Activated naive CD8-positive, alpha-beta T cell (primary cell): ENCODE results near the gene RCC1.
"Not testable (repeated sequence)": the region's sequence is repeated elsewhere in the genome, so short reads cannot be mapped to it uniquely, and the experiment has no call there.

Experiments used
- H3K27ac Mint-ChIP-seq: one replicate; pipeline ENCODE4 v1.8.0; 2021; ENCODE audit warnings: mixed read lengths
- H3K27me3 Mint-ChIP-seq: one replicate; pipeline ENCODE4 v1.8.0; 2021; ENCODE audit warnings: mixed read lengths
- H3K36me3 Mint-ChIP-seq: one replicate; pipeline ENCODE4 v1.8.0; 2021; ENCODE audit warnings: mixed read lengths
- H3K4me1 Mint-ChIP-seq: one replicate; pipeline ENCODE4 v1.8.0; 2021; ENCODE audit warnings: low read depth, mixed read lengths
- H3K4me3 Mint-ChIP-seq: one replicate; pipeline ENCODE4 v1.8.0; 2021; ENCODE audit warnings: mild to moderate bottlenecking, mixed read lengths
- H3K9me3 Mint-ChIP-seq: one replicate; pipeline ENCODE4 v1.8.0; 2021; ENCODE audit warnings: low read depth, mixed read lengths

RCC1 gene

DNA sequence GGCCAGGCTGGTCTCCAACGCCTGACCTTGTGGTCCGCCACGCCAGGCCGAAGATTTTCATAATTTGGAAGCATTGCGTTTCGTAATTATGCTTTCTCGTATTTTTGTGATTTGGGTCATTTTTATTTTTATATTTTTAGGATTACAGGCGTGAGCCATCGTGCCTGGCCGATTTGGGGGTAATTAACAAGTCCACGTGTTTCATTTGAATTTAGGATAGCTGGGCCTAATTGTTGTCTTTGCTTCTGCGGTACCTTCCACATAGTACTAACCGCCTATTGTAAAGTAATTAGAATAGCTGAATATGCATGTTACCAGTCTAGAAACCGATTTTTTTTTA lies 1.0 kb downstream of the RCC1 start:
- H3K27ac Mint-ChIP-seq = peak overlapping the region; percentile 99

DNA sequence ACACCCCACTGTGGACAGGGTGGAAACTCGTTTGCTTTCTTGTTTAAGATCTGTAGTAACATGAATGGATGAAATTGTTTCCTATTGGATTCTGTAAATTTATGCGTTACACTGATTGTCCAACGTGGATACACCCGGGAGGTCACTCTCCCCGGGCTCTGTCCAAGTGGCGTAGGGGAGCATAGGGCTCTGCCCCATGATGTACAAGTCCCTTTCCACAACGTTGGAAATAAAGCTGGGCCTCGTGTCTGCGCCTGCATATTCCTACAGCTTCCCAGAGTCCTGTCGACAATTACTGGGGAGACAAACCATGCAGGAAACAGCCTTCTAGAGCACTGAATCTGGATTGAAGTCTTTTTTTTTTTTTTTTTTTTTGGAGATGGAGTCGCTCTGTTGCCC lies 1.4 kb downstream of the RCC1 start:
- Mint-ChIP-seq H3K27ac (peak overlapping the region; percentile 99), H3K27me3 (no peaks in the 10 kb centered on the region), H3K4me1 (peaks cover 33% of the 10 kb centered on the region), H3K4me3 (peak overlapping the region; percentile 97), H3K9me3 (no peaks in the 10 kb centered on the region), H3K36me3 (peaks cover 30% of the 10 kb centered on the region)

More for the DNA sequence above, 1.0 kb downstream of the RCC1 start:
- peak overlapping the region; percentile 97 for H3K4me3 Mint-ChIP-seq
- H3K4me1 Mint-ChIP-seq = peaks cover 31% of the 10 kb centered on the region
- H3K9me3 Mint-ChIP-seq = no peaks in the 10 kb centered on the region
- peaks cover 30% of the 10 kb centered on the region for H3K36me3 Mint-ChIP-seq
- H3K27me3 Mint-ChIP-seq = no peaks in the 10 kb centered on the region

DNA sequence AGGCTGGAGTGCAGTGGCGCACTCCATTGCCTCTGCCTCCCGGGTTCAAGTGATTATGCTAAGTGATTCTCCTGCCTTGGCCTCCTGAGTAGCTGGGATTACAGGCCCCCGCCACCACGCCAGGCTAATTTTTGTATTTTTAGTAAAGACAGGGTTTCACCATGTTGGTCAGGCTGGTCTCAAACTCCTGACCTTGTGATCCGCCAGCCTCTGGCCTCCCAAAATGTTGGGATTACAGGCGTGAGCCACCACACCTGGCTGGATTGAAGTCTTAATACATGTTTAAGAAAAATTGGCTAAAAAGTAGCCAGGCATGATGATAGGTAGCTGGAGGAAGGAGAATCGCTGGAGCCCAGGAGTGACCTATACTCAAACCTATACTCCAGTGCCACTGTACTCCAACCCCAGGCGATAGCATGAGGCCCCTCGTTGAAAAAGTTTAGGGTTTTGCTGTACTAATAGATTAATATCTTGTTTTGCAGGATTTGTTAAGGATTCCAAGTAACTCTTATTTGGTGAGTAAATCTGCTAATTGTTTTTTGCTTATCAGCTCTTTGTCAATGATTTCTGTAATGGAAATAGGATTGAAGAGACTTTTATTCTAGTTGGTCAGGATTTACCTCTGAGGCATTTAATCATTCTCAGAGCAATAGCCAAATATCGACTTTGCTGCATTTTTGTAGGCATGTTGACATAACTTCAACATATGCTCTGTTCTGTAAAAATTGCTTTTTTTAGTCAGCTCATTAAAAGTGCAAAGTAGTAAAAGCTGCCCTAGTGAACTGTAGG lies 2.0 kb downstream of the RCC1 start:
- H3K27me3 Mint-ChIP-seq = no peaks in the 10 kb centered on the region
- H3K4me3 Mint-ChIP-seq = peak overlapping the region; percentile 97
- no peaks in the 10 kb centered on the region for H3K9me3 Mint-ChIP-seq
- H3K4me1 Mint-ChIP-seq = peaks cover 37% of the 10 kb centered on the region
- peaks cover 32% of the 10 kb centered on the region for H3K36me3 Mint-ChIP-seq
- peak overlapping the region; percentile 99 for H3K27ac Mint-ChIP-seq

DNA sequence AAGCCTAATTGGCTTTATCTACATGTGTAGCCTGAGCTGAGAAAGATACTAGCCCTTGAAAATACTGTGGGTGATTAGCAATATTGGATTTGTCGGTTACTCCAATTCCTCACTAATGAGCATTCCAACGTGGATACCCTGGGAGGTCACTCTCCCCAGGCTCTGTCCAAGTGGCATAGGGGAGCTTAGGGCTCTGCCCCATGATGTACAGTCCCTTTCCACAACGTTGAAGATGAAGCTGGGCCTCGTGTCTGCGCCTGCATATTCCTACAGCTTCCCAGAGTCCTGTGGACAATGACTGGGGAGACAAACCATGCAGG lies 2.6 kb downstream of the RCC1 start:
- Mint-ChIP-seq H3K4me3 (peak overlapping the region; percentile 97), H3K36me3 (peaks cover 32% of the 10 kb centered on the region), H3K27me3 (no peaks in the 10 kb centered on the region), H3K4me1 (peaks cover 37% of the 10 kb centered on the region), H3K9me3 (no peaks in the 10 kb centered on the region), H3K27ac (peak overlapping the region; percentile 99)

DNA sequence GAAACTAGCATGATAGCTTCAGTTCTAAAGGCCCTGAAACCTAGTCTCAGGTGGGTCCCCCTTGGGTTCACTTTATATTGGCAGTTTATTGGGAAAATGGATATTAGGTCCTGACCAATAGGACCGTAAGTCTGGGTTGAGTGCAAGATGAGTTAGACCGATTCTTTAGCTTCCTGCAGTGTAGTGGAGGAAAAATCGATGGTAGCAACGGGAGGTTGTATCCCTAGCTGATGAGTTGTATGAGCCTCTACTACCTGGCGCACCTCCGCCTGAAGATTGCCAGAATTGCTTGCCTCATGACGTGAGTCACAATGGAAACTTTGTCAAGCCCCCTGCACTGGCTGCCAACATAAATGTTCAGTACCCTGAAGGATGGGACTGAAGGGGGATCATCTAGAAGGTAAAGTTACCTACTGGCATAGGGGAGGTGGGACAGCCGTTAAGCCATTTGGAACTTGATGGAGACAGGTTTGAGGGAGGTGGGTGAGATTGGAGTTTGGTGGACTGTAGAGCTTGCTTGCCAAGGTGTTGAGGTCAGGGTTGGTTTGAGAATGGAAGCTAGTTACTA lies 3.9 kb downstream of the RCC1 start:
- peaks cover 37% of the 10 kb centered on the region for H3K4me1 Mint-ChIP-seq
- peaks cover 32% of the 10 kb centered on the region for H3K36me3 Mint-ChIP-seq
- no peaks in the 10 kb centered on the region for H3K9me3 Mint-ChIP-seq

DNA sequence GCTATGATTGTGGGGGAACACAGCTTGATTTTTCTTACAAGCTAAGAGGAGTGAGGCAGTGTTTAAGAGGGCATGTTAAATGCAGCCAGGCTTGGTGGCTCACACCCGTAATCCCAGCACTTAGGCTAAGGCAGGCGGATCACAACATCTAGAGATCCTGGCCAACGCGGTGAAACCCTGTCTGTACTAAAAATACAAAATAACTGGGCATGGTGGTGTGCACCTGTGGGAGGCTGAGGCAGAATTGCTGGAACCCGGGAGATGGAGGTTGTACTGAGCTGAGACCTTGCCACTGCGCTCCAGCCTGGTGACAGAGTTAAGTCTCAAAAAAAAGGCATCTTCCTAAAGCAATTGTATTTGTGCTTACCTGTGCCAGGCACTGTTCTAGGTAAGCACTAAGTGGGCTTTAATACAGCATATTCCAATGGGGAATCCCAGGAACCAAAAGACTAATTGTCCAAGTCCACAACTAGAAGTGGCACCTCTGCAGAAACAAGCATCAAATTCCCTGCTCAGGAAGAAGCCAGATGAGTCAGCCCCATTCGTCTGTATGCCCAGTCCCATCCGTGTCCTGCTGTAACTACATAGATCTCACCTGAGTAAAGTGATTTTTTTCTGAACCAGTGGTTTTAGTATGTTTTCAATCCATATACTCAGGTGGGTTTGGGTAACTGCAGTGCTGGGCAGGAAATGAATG lies 4.6 kb downstream of the RCC1 start:
- no peaks in the 10 kb centered on the region for H3K9me3 Mint-ChIP-seq
- peaks cover 35% of the 10 kb centered on the region for H3K4me1 Mint-ChIP-seq
- H3K27me3 Mint-ChIP-seq = no peaks in the 10 kb centered on the region
- H3K27ac Mint-ChIP-seq = peak overlapping the region; percentile 99
- peaks cover 32% of the 10 kb centered on the region for H3K36me3 Mint-ChIP-seq
- H3K4me3 Mint-ChIP-seq = peak overlapping the region; percentile 97

More for the DNA sequence above, 3.9 kb downstream of the RCC1 start:
- Mint-ChIP-seq H3K4me3 (peak overlapping the region; percentile 97), H3K27me3 (no peaks in the 10 kb centered on the region), H3K27ac (peak overlapping the region; percentile 99)

DNA sequence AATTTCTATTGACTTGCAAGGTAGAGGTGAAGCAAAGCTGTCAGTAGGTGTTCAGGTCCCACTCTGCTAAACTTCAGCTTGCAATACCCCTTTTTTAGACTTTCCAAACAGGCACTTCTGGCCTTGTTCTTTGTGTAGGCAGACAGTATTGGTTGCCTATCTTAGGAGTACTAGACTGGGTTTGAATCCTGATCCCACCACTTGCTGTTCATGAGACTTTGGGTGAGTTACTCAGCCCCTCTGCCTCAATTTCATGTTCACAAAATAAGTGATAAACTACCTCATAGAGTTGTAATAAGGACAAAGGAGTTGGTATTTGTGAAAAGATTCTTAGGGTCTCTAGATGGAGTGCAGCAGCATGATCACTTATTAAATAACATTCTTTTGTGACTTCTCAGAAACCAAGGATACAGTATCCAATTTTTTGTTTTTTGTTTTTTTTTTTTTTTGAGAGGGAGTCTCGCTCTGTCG lies 5.2 kb downstream of the RCC1 start:
- H3K27ac Mint-ChIP-seq = peak overlapping the region; percentile 99

DNA sequence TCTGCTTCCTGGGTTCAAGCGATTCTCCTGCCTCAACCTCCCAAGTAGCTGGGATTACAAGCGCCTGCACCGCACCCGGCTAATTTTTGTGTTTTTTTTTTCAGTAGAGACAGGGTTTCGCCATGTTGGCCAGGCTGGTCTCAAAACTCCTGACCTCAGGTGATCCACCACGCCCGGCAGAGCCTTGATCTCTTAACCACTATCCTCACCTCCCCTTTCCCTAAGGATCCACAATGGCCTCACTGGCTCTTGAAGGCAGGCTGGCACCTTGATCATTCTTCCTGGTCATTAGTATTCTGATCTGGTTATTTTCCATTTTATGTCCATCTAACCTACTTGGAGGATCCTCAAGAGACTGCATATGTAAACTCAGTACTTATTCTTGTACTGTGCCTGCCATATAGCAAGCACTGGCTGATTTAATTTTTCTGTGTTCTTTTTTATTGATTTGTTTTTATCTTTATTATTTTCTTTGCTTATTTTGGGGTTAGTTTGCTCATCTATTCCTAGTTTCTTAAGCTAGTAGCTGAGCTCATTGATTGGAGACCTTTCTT lies 6.3 kb downstream of the RCC1 start:
- Mint-ChIP-seq H3K27me3 (no peaks in the 10 kb centered on the region), H3K36me3 (peaks cover 23% of the 10 kb centered on the region), H3K4me1 (peaks cover 35% of the 10 kb centered on the region), H3K9me3 (no peaks in the 10 kb centered on the region), H3K4me3 (peak overlapping the region; percentile 97), H3K27ac (peak overlapping the region; percentile 99)

More for the DNA sequence above, 5.2 kb downstream of the RCC1 start:
- H3K36me3 Mint-ChIP-seq = peaks cover 31% of the 10 kb centered on the region
- peaks cover 33% of the 10 kb centered on the region for H3K4me1 Mint-ChIP-seq
- no peaks in the 10 kb centered on the region for H3K9me3 Mint-ChIP-seq
- peak overlapping the region; percentile 97 for H3K4me3 Mint-ChIP-seq
- no peaks in the 10 kb centered on the region for H3K27me3 Mint-ChIP-seq

DNA sequence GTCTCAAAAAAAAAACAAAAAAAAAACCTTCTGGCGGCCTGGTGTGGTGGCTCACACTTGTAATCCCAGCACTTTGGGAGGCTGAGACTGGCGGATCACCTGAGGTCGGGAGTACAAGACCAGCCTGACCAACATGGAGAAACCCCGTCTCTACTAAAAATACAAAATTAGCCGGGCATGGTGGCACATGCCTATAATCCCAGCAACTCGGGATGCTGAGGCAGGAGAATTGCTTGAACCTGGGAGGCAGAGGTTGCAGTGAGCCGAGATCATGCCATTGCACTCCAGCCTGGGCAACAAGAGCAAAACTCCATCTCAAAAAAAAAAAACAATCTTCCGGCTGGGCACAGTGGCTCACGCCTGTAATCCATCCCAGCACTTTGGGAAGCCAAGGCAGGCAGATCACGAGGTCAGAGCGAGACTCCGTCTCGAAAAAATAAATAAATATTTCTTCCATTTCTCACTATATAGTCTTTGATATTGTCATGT lies 8.6 kb downstream of the RCC1 start:
- H3K27ac Mint-ChIP-seq = peak overlapping the region; percentile 64
- peaks cover 18% of the 10 kb centered on the region for H3K36me3 Mint-ChIP-seq
- H3K4me1 Mint-ChIP-seq = peaks cover 40% of the 10 kb centered on the region
- H3K27me3 Mint-ChIP-seq, H3K9me3 Mint-ChIP-seq, H3K4me3 Mint-ChIP-seq: not testable (repeated sequence)

DNA sequence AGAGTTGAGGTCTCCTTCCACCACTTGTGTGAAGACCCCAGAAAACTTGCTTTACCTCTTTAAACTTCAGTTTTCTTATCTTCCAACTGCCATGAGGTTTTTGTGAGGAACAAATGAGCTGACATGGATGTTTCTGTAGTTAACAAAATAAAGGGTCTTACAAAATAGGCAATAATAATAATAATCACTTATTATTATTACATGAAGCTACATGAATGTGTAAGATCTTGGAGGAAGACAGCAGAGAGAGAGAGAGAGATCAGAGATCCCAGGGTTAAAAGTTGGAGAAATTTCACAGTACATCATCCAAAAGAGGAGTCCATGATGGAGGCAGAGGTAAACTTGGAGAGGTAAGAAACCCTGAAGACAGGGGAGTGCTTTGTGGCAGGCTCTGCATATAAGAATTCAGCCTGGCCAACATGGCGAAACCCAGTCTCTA lies 10.7 kb downstream of the RCC1 start:
- H3K4me1 Mint-ChIP-seq = peaks cover 27% of the 10 kb centered on the region
- peak overlapping the region; percentile 34 for H3K27ac Mint-ChIP-seq
- H3K36me3 Mint-ChIP-seq = peaks cover 6% of the 10 kb centered on the region
- no peaks in the 10 kb centered on the region for H3K27me3 Mint-ChIP-seq
- H3K9me3 Mint-ChIP-seq = no peaks in the 10 kb centered on the region
- H3K4me3 Mint-ChIP-seq = peak overlapping the region; percentile 18

DNA sequence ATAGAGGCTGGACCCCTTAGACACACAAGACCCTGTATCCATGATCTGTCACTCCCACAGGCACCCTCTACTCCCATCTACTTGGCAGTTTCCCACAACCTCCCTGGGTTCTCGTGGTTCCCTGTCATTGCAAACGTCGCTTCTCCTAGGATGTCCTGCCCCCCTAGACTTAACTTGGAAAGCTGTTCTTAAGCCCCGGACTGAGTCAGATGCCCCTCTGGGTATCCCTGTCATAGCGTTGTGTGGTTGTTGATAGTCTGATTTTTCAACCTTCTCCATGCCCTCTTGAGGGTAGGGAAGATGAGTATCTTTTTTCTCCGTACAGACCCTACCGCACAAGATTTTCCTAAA lies 11.8 kb downstream of the RCC1 start:
- H3K4me1 Mint-ChIP-seq = peaks cover 29% of the 10 kb centered on the region
- peak overlapping the region; percentile 82 for H3K4me3 Mint-ChIP-seq
- H3K27me3 Mint-ChIP-seq = no peaks in the 10 kb centered on the region
- H3K27ac Mint-ChIP-seq = peak overlapping the region; percentile 82
- H3K9me3 Mint-ChIP-seq = no peaks in the 10 kb centered on the region
- H3K36me3 Mint-ChIP-seq = peaks cover 11% of the 10 kb centered on the region

DNA sequence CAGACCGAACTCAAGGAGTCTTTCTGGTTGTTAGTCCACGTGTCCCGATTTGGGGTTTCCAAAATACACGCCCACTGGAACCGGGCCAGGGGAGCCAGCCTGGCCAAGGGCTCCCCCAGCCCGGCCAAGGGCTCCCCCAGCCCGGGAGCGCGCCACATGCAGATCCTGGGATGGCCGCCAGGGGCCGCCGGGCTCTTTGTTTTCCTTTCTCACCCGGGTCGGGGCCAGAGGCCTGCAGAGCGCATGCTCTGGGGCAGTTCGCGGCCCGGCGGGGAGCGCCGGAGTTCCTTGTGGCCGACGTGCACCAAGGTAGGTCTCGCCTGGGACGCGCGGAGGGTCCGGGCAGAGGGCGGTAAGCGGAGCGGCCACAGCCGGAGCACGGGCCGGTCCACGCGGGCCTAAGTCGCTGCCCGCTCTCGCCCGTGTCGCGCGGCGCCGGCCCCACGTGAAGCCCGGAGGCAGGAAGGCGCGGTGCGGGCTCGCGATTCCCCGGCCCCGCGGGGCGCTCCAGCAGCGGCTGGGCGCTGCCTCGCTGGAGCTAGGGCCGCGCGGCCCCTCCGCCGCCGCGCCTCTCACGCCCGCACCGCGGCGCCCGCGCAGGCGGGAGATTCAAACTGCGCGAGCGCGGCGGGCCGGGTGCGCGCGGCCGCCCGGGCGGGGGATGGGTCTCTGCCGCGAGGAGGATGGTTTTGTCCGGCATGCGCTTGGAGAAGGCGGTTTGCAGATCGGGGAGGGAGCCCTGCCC lies 12.3 kb downstream of the RCC1 start:
- H3K36me3 Mint-ChIP-seq = peaks cover 11% of the 10 kb centered on the region
- peak overlapping the region; percentile 91 for H3K27ac Mint-ChIP-seq
- no peaks in the 10 kb centered on the region for H3K27me3 Mint-ChIP-seq
- peak overlapping the region; percentile 90 for H3K4me3 Mint-ChIP-seq
- H3K9me3 Mint-ChIP-seq = no peaks in the 10 kb centered on the region
- H3K4me1 Mint-ChIP-seq = peaks cover 29% of the 10 kb centered on the region

DNA sequence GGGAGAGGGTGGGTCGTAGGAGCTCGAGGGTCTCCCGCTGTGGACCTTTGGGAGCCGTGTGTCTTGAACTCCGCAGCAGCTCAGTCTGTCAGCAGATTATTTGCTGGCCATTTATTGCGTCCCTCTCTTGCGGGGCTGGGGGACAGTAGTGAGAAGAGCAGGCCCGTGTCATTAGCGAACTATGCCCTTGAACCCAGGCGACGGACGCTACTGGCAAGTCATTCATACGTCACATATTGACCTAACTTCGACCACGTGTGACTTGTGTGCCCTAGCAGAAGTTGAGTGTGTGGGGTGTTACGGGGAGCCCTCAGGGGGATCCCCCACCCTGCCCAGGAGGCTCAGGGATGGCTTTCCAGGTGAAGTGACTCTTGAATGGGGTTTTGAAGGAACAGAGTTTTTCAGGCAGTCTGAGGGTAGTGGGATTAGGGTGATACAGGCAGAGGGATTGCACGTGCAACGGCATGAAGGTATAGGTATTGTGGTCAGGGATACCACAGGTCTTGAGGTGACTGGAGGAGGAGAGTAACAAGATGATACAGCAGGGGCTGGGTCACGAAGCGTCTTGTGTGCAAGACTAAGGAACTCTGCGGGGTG lies 13.0 kb downstream of the RCC1 start:
- Mint-ChIP-seq H3K9me3 (no peaks in the 10 kb centered on the region), H3K4me3 (peak overlapping the region; percentile 90), H3K27me3 (no peaks in the 10 kb centered on the region), H3K27ac (peak overlapping the region; percentile 91), H3K36me3 (peaks cover 16% of the 10 kb centered on the region), H3K4me1 (peaks cover 29% of the 10 kb centered on the region)
